Spleen (tissue), 11 donors: Measurements from ENCODE around the gene RHOF. TPM values are rescaled to one million over a fixed set of nuclear protein-coding genes. Genes with fewer than 3 reads are reported as not detected.
A peak's percentile ranks its signal among the peaks of the same experiment; 100 is the strongest.

Source experiments
- DNase-seq: peaks from one replicate; pipeline ENCODE4 v3.0.0-alpha.2; 2020
- H3K27ac ChIP-seq, 8 donors: fragments of 200-600 bp; sonication (generic) in 7 of 8; 1 replicate in 4 of 8; 2 replicates in 4 of 8; pipeline versions ENCODE4 v1.5.0 to v1.8.0; 2016 to 2021; ENCODE audit warnings: inconsistent platforms in 4 of 8, mild to moderate bottlenecking in 4 of 8, moderate library complexity in 1 of 8
- H3K27me3 ChIP-seq, 7 donors: fragments of 200-600 bp; sonication (generic) in 6 of 7; replicated peaks in 1 of 7; 1 replicate in 4 of 7; 2 replicates in 3 of 7; pipeline versions ENCODE4 v1.5.0 to v1.8.0; 2016 to 2021; ENCODE audit warnings: inconsistent platforms in 3 of 7, mild to moderate bottlenecking in 1 of 7
- H3K36me3 ChIP-seq, 6 donors: fragments of 200-600 bp; sonication (generic) in 5 of 6; 1 replicate in 4 of 6; 2 replicates in 2 of 6; pipeline versions ENCODE4 v1.5.0 to v1.8.0; 2016 to 2021; ENCODE audit warnings: inconsistent platforms in 2 of 6
- H3K4me1 ChIP-seq, 6 donors: fragments of 200-600 bp; sonication (generic) in 5 of 6; 1 replicate in 3 of 6; 2 replicates in 3 of 6; pipeline versions ENCODE4 v1.5.0 to v1.8.0; 2016 to 2021; ENCODE audit warnings: inconsistent platforms in 3 of 6
- H3K4me3 ChIP-seq, 8 donors: fragments of 200-600 bp; sonication (generic) in 7 of 8; 1 replicate in 4 of 8; 2 replicates in 4 of 8; pipeline versions ENCODE4 v1.5.0 to v1.8.0; 2016 to 2021; ENCODE audit warnings: inconsistent platforms in 4 of 8, mild to moderate bottlenecking in 4 of 8, moderate library complexity in 2 of 8
- H3K9me3 ChIP-seq, 8 donors: fragments of 200-600 bp; sonication (generic) in 7 of 8; 1 replicate in 4 of 8; 2 replicates in 4 of 8; pipeline versions ENCODE4 v1.5.0 to v1.8.0; 2016 to 2021; ENCODE audit warnings: inconsistent platforms in 4 of 8
- CTCF ChIP-seq, 11 experiments: fragments of 200-600 bp in 7 of 11; fragments of 450-650 bp in 4 of 11; sonication (generic) in 4 of 11; IDR thresholded peaks in 8 of 11; conservative IDR thresholded peaks in 3 of 11; 1 replicate in 7 of 11; 2 replicates in 4 of 11; pipeline versions ENCODE4 v1.4.0 to v1.8.0; 2016 to 2021; ENCODE audit warnings: antibody characterized with exemption in 11 of 11, inconsistent platforms in 4 of 11, mild to moderate bottlenecking in 1 of 11
- POLR2A ChIP-seq, 3 donors: fragments of 450-650 bp; IDR thresholded peaks; one replicate each; pipeline ENCODE4 v1.5.1; 2017; ENCODE audit warnings: antibody characterized with exemption in 3 of 3, mild to moderate bottlenecking in 1 of 3
- POLR2AphosphoS5 ChIP-seq, 3 donors: sonication (generic); formaldehyde crosslinking; IDR thresholded peaks; one replicate each; pipeline ENCODE4 v1.5.1; 2017; ENCODE audit warnings: antibody characterized with exemption in 3 of 3
- WGBS, 5 donors: extraction: QIAGEN DNeasy Blood & Tissue Kit in 3 of 5; methylation state at CpG; one replicate each; pipeline versions ENCODE4 v1.1.5 to v1.1.7; 2013 to 2018; 5-methylcytosine and 5-hydroxymethylcytosine counted together
- intact Hi-C: fragments of 100-400 bp; cut with DNase I; formaldehyde crosslinking; loops from one replicate; pipeline ENCODE4 v1.15.0; 2023; ENCODE audit warnings: low total_unique reads
- polyA plus RNA-seq, 3 donors: library from polyadenylated mRNA; stranded (reverse); fragments of 200-250 nt; gene quantifications; one replicate each; pipeline ENCODE4 v1.2.1, GENCODE V29; 2013
- total RNA-seq, 7 donors: library from RNA; depleted of rRNA in 3 of 7; stranded (reverse); fragments of >200 nt in 3 of 7; fragmentation: NEBNext Ultra II Directional in 4 of 7; extraction: Animal tissue kit (Norgen Biotek cat#: 25700) in 4 of 7; gene quantifications; one replicate each; pipeline versions ENCODE4 v1.1.0 to v1.2.1, GENCODE V29; 2016 to 2021
- donor health status: healthy with polysubstance abuse.
- donor health status: DM: no; HTN: no; CAD: no; lungs with moderate emphysema.
- donor health status: DM: no; HTN: no; CAD: no.
- donor health status: Bipolar disorder and iron deficiency.
- donor health status: healthy.
- donor health status: DM: no; HTN: no; CAD: no.
- donor health status: DM: yes; HTN: yes; CAD: no.

RHOF gene
- total and polyA plus RNA-seq, 10 donors: 18.4 to 71.7 (median 52.6) TPM

- H3K4me1 ChIP-seq: peaks cover 34 to 71% (median 50%) of the 10 kb centered on the region in 6 donors
- intact Hi-C loops: no loop called here
- peak overlapping the region; percentile 99 to 100 (median 100) for H3K27ac ChIP-seq
- H3K36me3 ChIP-seq: peaks cover 0 to 35% (median 12%) of the 10 kb centered on the region in 6 donors
- no peaks in the 10 kb centered on the region for H3K27me3 ChIP-seq
- peak in 1 of 3 donors; percentile 63 for TF ChIP-seq POLR2A (IDR thresholded peaks at IDR 0.05)
- no peak for TF ChIP-seq CTCF (IDR thresholded peaks at IDR 0.05 in 8 of 11, conservative IDR thresholded peaks at IDR 0.05 in 3 of 11)
- TF ChIP-seq POLR2AphosphoS5 (IDR thresholded peaks at IDR 0.05): peak; percentile 65 to 87 (median 86)
- 0 to 1% (median 1%) methylated on average over 57 to 86 of the region's 86 CpGs for WGBS, 5 donors
- DNase-seq: peak; percentile 95
- peak overlapping the region; percentile 66 to 92 (median 72) for H3K4me3 ChIP-seq
- H3K9me3 ChIP-seq: no peaks in the 10 kb centered on the region
Observed at GRCh38 chr12:121800694-121801594, 7.5 kb upstream of the RHOF start.

GRCh38 chr12:121799842-121800693 lies 6.6 kb upstream of the RHOF start:
- peak overlapping the region; percentile 60 to 92 (median 68) for H3K4me3 ChIP-seq
- H3K27ac ChIP-seq: peak overlapping the region; percentile 99 to 100 (median 100)
- intact Hi-C loops: no loop called here
- no peaks in the 10 kb centered on the region for H3K27me3 ChIP-seq
- H3K4me1 ChIP-seq: peaks cover 34 to 71% (median 53%) of the 10 kb centered on the region in 6 donors
- H3K36me3 ChIP-seq: peaks cover 0 to 41% (median 18%) of the 10 kb centered on the region in 6 donors
- peak; percentile 96 for DNase-seq
- no peaks in the 10 kb centered on the region for H3K9me3 ChIP-seq
- 0 to 2% (median 0%) methylated on average over 34 to 84 of the region's 84 CpGs for WGBS, 5 donors
- TF ChIP-seq POLR2AphosphoS5 (IDR thresholded peaks at IDR 0.05) (peak; percentile 55 to 80 (median 72)), CTCF (IDR thresholded peaks at IDR 0.05 in 8 of 11, conservative IDR thresholded peaks at IDR 0.05 in 3 of 11) (peak in 1 of 11 experiments; percentile 3), POLR2A (IDR thresholded peaks at IDR 0.05) (peak in 1 of 3 donors; percentile 17)

GRCh38 chr12:121799156-121799841 lies 5.8 kb upstream of the RHOF start:
- intact Hi-C loops: no loop called here
- H3K27ac ChIP-seq: peak overlapping the region; percentile 99 to 100 (median 100)
- peak; percentile 89 for DNase-seq
- no peak for TF ChIP-seq POLR2A (IDR thresholded peaks at IDR 0.05)
- peak in 6 of 11 experiments; percentile 8 to 43 (median 20) for TF ChIP-seq CTCF (IDR thresholded peaks at IDR 0.05 in 8 of 11, conservative IDR thresholded peaks at IDR 0.05 in 3 of 11)
- TF ChIP-seq POLR2AphosphoS5 (IDR thresholded peaks at IDR 0.05): peak in 2 of 3 donors; percentile 20 to 25
- H3K27me3 ChIP-seq: no peaks in the 10 kb centered on the region
- H3K4me3 ChIP-seq: peak overlapping the region; percentile 60 to 92 (median 68)
- 15 to 36% (median 22%) methylated on average over 14 to 28 of the region's 30 CpGs for WGBS, 5 donors
- peaks cover 42 to 75% (median 59%) of the 10 kb centered on the region in 6 donors for H3K4me1 ChIP-seq
- no peaks in the 10 kb centered on the region for H3K9me3 ChIP-seq
- peaks cover 0 to 42% (median 18%) of the 10 kb centered on the region in 6 donors for H3K36me3 ChIP-seq
